ACC112 (cell line): ENCODE measurements around the gene A3GALT2.

Source experiments
- H2AFZ ChIP-seq: fragments of 200-600 bp; sonication (generic); one replicate; pipeline ENCODE4 v1.6.0; 2017; ENCODE audit warnings: antibody characterized with exemption, low read length; ENCODE audit not compliant: unreplicated experiment
- H3K27ac ChIP-seq: fragments of 200-600 bp; sonication (generic); 2 replicates; pipeline ENCODE4 v1.5.1; 2014; ENCODE audit warnings: low read depth, mild to moderate bottlenecking, antibody characterized with exemption, low read length, moderate library complexity
- H3K27me3 ChIP-seq: fragments of 200-600 bp; sonication (generic); 2 replicates; pipeline ENCODE4 v1.6.1; 2014; ENCODE audit warnings: mild to moderate bottlenecking, antibody characterized with exemption, low read length, moderate library complexity, mixed read lengths; ENCODE audit not compliant: insufficient read depth
- H3K36me3 ChIP-seq: fragments of 200-600 bp; sonication (generic); 2 replicates; pipeline ENCODE4 v1.6.1; 2016; ENCODE audit warnings: mild to moderate bottlenecking, antibody characterized with exemption, low read length, moderate library complexity, mixed read lengths; ENCODE audit not compliant: insufficient read depth
- H3K4me1 ChIP-seq: fragments of 200-600 bp; sonication (generic); one replicate; pipeline ENCODE4 v1.6.1; 2016; ENCODE audit warnings: low read length, mixed read lengths; ENCODE audit not compliant: insufficient read depth, unreplicated experiment, control insufficient read depth
- H3K4me3 ChIP-seq: fragments of 200-600 bp; sonication (generic); 2 replicates; pipeline ENCODE4 v1.5.1; 2014; ENCODE audit warnings: mild to moderate bottlenecking, low read depth, low read length
- H3K79me2 ChIP-seq: fragments of 200-600 bp; sonication (generic); one replicate; pipeline ENCODE4 v1.6.0; 2016; ENCODE audit warnings: low read length; ENCODE audit not compliant: control insufficient read depth, unreplicated experiment, insufficient read depth

Gene A3GALT2

DNA sequence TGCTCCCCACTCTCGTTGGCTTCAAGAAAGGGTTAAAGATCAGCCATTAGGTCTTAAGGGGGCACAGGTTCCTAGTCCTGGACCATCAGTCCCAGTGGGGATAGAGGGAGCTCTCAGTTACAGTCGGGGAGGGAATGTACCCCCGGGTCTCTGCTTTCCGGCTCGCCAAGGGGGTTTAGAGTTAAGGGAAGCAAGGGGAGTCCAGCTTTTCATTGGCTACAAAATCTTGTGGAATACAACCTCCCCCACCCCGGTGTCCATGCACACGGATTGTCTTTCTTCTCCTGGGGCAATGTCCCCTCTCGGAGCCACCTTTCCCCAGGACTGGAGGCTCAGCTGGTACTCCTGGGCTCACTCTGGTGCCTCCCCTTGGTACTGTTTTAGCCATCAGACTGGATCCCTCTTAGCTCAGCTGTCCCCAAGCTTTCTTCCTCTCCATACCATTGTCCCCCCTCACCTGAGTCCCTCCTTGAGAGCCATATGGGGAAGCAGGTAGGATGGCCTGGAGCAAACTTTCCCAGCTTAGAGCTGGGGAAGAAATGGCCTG is at the start of gene A3GALT2:
A3GALT2 (minus strand) TSS at position 480 of the 547 bp plus-strand sequence; CDS start at position 480, 0 bp downstream.
- Histone ChIP-seq H3K4me1 (peaks cover 9% of the 10 kb centered on the region), H3K79me2 (peaks cover under 1% of the 10 kb centered on the region), H3K27ac (no peak within 1 kb of the TSS), H2AFZ (no peak within 1 kb of the TSS), H3K27me3 (no peaks in the 10 kb centered on the region), H3K36me3 (peaks cover 17% of the 10 kb centered on the region), H3K4me3 (no peak within 1 kb of the TSS)

DNA sequence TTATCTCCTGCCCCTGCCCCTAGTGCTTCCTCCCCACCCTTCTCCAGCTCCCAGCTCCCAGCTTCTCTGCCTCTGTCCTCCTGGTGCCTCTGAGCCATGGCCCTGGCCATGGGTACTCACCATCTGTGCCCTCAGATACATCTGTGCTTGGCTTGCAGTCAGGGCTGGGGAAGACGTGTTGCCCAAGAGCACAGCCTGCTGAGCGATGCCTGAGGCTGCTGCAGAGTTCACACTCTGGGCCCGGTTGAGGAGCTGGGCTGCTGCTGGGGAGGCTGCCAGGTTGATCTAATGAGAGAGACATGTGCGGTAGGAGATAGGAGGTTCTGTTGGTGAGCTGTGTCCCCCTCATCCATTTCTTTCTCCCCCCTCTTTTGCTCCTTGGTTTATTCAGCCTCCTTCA is 49.4 kb upstream of the A3GALT2 start:
- Histone ChIP-seq H3K4me3 (no peak overlapping the region), H3K27ac (no peak overlapping the region), H3K79me2 (no peaks in the 10 kb centered on the region), H3K36me3 (no peaks in the 10 kb centered on the region), H2AFZ (no peak overlapping the region), H3K4me1 (peaks cover 6% of the 10 kb centered on the region), H3K27me3 (no peaks in the 10 kb centered on the region)

DNA sequence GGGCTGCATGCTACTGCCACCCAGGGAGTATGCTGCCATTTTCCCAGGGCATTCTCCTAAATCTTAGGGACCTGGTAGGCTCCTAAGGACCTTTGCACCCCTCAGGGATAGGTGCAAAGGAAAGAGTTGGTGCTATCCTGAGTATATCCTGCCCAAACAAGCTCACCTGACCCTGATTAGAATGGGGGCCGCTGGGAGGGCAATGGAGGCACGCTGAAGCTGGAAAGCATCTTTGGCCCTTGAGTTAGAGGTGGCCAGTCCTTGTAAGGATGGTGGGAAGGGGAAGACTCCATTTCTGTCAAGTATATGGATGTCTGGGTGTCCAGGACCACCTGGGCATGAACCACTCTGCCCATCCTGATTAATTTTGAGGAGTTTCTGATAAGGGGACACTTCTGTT is 48.9 kb upstream of the A3GALT2 start:
- H2AFZ ChIP-seq: no peak overlapping the region
- no peaks in the 10 kb centered on the region for H3K27me3 ChIP-seq
- peaks cover 9% of the 10 kb centered on the region for H3K4me1 ChIP-seq
- 0 out of 2 replicates have a peak, but pooled peaks cover 3% of the 10 kb centered on the region for H3K36me3 ChIP-seq
- H3K4me3 ChIP-seq: no peak overlapping the region
- no peaks in the 10 kb centered on the region for H3K79me2 ChIP-seq
- no peak overlapping the region for H3K27ac ChIP-seq

DNA sequence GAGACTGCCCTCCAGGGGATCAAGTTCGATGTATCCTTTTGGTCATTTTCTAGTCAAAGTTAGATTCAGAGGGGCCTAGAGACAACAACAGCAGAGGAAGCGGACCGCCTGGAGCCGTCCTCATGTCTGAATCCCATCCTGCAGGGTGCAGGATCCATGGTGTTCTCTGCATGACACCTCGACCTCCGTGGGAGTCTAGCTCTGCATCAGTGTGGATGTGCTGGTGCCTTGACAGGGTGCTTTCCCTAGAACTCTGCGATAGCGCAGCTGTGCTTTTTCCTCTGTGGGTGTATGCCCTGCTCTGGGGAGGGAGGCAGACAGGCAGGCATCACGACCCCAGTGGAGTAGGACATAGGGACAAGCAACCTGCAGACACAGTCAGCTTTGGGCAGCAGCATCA is 48.2 kb upstream of the A3GALT2 start:
- Histone ChIP-seq H3K27me3 (no peaks in the 10 kb centered on the region), H3K79me2 (no peaks in the 10 kb centered on the region), H3K4me3 (no peak overlapping the region), H3K27ac (no peak overlapping the region), H2AFZ (no peak overlapping the region), H3K36me3 (0 out of 2 replicates have a peak, but pooled peaks cover 6% of the 10 kb centered on the region), H3K4me1 (peaks cover 9% of the 10 kb centered on the region)

DNA sequence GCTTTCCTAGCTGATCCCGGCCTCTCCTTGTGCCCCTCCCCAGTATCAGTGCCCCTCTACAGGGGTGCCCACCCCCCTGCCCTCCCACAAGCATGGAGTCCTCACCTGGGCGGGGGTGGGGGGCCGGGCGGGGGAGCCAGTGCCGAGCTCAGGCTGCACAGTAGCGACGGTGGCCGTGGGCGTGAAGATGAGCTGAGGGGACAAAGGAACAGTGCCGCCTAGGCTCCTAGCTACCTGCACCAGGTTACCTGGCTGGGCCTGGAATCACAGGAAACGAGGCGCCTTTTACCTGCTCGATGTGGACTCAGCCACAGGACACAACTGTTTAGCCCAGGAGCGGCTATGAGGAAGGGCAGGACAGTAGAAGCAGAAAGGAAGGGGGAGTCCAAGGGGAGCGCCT is 47.5 kb upstream of the A3GALT2 start:
- Histone ChIP-seq H3K27ac (no peak overlapping the region), H3K4me1 (peaks cover 9% of the 10 kb centered on the region), H3K36me3 (0 out of 2 replicates have a peak, but pooled peaks cover 6% of the 10 kb centered on the region), H3K4me3 (no peak overlapping the region), H2AFZ (no peak overlapping the region), H3K79me2 (no peaks in the 10 kb centered on the region), H3K27me3 (no peaks in the 10 kb centered on the region)

DNA sequence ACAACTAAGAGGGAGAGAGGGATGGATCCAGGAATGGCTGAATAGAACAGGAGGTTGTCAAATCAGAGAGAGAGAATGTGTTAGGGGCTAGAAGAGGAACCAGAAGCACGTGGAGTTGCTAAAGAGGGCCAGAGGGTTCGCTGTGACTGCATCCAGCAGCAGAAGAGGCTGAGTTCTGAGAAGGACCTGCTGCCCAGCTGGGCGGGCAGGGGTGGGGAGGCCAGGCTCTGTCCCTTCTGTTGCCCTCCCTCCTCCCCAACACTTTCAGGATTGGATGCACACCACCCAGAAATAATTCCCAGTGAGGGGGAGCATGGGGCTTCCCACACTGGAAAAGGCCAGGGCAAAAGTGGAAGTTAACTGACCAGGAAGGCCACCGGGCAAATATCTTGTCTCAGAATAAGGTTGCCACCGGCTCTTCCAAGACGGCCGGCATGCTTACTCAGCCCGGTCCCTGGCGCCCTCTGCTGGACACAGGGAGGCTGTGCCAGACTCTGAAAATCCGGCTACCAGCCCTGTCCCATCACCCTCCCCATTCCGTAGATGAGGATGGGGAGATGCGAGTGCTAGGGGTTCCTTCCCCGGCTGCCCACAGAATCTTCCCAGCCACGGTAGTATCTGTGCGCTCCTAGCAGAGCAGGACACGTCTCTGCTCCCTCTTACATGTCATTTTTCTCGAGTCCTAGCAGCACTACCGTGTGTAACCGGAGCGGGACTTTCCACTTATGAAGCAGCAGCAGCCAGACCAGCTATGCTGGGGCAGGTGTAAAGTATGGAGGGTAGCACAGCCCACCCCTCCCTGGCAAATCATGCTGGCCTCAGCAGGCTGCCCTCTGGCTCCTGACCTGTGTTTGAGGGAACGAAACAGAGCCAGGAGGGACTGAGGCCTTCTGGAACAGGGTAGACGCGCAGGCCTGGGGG is 46.8 kb upstream of the A3GALT2 start:
- Histone ChIP-seq H3K4me3 (no peak overlapping the region), H3K27me3 (no peaks in the 10 kb centered on the region), H3K79me2 (no peaks in the 10 kb centered on the region), H2AFZ (no peak overlapping the region), H3K36me3 (0 out of 2 replicates have a peak, but pooled peaks cover 6% of the 10 kb centered on the region), H3K4me1 (peaks cover 9% of the 10 kb centered on the region), H3K27ac (no peak overlapping the region)

DNA sequence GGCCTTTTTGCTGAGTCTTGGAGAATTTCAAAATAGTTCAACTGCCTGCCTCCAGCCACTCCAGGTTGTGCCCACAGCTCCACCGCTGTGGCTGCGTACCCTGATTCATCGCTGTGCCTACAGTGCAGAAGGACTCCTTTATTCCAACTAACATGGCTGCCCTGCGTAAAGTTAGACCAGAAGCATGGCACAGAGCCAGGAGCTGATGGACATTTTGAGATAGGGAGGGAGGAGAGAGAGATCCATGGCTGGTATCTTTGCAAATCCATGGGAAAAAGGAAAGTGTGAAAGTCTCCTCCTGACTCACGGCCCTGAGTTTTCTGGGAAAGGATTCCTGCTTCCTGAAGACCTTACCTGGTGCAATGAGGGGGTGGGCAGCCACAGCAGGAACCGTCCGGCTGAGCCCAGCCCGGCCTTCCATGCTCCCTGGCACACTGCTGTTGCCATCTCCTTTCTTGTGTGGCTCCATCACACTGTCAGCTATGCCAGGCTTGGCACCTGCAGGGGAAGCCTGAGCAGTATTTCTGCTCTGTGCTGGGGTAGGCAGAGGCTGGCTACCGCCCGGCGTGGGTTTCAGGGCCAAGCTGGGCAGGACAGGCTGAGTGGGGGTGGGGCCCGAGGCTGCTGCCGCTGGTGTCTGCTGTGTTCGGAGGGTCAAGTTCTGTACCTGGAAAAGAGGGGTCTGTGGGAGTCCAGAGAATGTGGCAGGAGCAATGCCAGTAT is 46.0 kb upstream of the A3GALT2 start:
- no peak overlapping the region for H3K27ac ChIP-seq
- no peak overlapping the region for H3K4me3 ChIP-seq
- no peak overlapping the region for H2AFZ ChIP-seq
- no peaks in the 10 kb centered on the region for H3K27me3 ChIP-seq
- peaks cover 9% of the 10 kb centered on the region for H3K4me1 ChIP-seq
- H3K79me2 ChIP-seq: no peaks in the 10 kb centered on the region
- 0 out of 2 replicates have a peak, but pooled peaks cover 6% of the 10 kb centered on the region for H3K36me3 ChIP-seq

DNA sequence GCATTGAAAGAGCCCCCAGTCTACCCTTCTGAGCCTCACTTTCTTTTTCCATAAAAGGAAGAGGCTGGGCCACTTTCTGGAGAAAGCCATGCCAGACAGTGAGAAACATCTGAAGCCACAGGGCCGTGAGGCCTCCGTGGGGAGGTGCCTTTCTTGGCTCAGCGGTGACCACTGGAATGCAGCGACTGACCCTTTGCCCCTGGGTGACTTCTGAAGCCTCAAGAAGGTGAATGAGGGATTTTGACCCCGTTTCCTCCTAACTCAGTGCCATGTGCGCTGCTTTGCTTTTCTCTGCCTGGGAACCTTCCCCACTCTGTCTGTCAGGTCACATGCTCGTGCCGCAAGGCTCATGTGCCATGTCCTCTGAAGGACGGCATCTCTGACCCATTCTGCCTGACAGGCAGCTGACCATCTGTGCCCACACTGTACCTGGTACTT is 44.7 kb upstream of the A3GALT2 start:
- H3K27ac ChIP-seq: no peak overlapping the region
- H3K4me1 ChIP-seq: peaks cover 9% of the 10 kb centered on the region
- H3K36me3 ChIP-seq: 0 out of 2 replicates have a peak, but pooled peaks cover 10% of the 10 kb centered on the region
- H2AFZ ChIP-seq: no peak overlapping the region
- H3K79me2 ChIP-seq: no peaks in the 10 kb centered on the region
- H3K27me3 ChIP-seq: no peaks in the 10 kb centered on the region
- no peak overlapping the region for H3K4me3 ChIP-seq

DNA sequence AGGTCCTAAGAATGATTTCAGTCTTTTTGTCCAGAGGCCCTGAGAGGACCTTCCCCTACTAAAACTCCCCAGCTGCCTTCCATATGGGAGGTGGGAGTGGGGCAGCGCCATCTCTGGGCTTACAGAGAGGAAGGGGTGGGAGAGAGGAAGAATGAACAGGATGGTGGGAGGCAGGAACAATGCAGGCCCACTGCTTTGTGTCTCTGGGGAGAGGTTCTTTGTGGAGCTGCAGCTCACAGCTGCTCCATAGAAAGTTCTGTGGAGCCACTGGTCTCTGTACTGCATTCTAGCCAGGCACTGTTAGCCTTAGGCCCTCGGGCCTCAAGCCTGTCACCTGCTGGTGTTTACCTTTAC is 43.6 kb upstream of the A3GALT2 start:
- Histone ChIP-seq H3K4me3 (no peak overlapping the region), H3K27me3 (no peaks in the 10 kb centered on the region), H2AFZ (no peak overlapping the region), H3K79me2 (no peaks in the 10 kb centered on the region), H3K27ac (no peak overlapping the region), H3K36me3 (peaks cover 18% of the 10 kb centered on the region; the same call in 1 of the 2 replicates), H3K4me1 (peaks cover 9% of the 10 kb centered on the region)

DNA sequence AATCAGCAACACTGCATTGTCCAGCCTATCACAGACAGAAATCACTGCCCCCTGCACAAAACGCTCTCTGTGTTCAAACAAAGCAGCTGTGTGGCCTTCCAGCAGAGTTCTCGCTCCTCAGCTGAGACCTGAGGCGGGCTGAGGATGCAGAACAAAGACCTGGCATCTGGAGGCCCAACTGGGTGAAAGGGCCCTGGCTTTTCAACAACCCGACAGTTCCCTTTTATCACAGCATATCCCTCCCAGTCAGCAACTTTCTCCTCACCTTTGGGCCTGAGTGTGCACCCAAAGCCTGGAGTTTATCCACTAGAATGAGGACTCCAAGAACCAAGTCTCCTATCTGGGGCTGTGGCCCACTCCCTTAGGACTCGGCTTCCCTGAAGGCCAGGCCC is 42.6 kb upstream of the A3GALT2 start:
- Histone ChIP-seq H3K27ac (no peak overlapping the region), H3K79me2 (no peaks in the 10 kb centered on the region), H3K4me1 (peaks cover 9% of the 10 kb centered on the region), H3K27me3 (no peaks in the 10 kb centered on the region), H2AFZ (no peak overlapping the region), H3K4me3 (no peak overlapping the region), H3K36me3 (peaks cover 25% of the 10 kb centered on the region; the same call in 1 of the 2 replicates)
